ENCODE measurements around the gene ADAM10.

DNA sequence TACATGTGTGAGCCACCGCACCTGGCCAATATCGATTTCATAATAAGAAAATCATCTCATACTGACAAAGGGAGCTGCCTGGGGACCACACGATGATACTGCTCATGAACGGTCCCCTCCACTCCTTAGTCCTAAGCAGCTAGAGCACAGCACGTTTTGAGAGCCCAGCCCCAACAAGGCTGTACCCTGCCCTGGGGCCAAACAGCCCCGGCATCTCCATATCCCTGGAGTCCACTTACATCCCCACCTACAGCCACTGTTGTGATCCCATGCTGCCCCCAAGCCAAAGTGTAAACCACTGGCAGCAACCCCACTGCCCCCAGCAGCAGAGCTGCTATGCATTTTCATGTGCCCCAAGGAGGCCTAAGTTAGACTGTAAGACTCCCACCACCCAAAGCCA lies 52.8 kb downstream of the ADAM10 start:
- TF ChIP-seq, protein P1, sequence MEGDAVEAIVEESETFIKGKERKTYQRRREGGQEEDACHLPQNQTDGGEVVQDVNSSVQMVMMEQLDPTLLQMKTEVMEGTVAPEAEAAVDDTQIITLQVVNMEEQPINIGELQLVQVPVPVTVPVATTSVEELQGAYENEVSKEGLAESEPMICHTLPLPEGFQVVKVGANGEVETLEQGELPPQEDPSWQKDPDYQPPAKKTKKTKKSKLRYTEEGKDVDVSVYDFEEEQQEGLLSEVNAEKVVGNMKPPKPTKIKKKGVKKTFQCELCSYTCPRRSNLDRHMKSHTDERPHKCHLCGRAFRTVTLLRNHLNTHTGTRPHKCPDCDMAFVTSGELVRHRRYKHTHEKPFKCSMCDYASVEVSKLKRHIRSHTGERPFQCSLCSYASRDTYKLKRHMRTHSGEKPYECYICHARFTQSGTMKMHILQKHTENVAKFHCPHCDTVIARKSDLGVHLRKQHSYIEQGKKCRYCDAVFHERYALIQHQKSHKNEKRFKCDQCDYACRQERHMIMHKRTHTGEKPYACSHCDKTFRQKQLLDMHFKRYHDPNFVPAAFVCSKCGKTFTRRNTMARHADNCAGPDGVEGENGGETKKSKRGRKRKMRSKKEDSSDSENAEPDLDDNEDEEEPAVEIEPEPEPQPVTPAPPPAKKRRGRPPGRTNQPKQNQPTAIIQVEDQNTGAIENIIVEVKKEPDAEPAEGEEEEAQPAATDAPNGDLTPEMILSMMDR (IDR thresholded peaks at IDR 0.05; ENCODE audit: insufficient read depth, low read length): no peak
- TF ChIP-seq POLR2AphosphoS5 (IDR thresholded peaks at IDR 0.05; ENCODE audit: low read depth) (no peak), GABPA (IDR thresholded peaks at IDR 0.05; ENCODE audit: low read depth) (no peak)

All from HL-60 (cell line).